ENCODE measurements around the gene DISC1.
"Not testable (repeated sequence)": the region's sequence is repeated elsewhere in the genome, so short reads cannot be mapped to it uniquely, and the experiment has no call there.

Gene DISC1

GRCh38 chr1:231639819-231640218 is 13.2 kb downstream of the DISC1 start:
- DNase-seq (ENCODE audit: low read depth) = no peak

GRCh38 chr1:231641444-231641843 is 14.9 kb downstream of the DISC1 start:
- not testable (repeated sequence) for DNase-seq (ENCODE audit: low read depth)

- not testable (repeated sequence) for DNase-seq (ENCODE audit: low read depth)
Measured at GRCh38 chr1:231642061-231642460, 15.5 kb downstream of the DISC1 start.

- DNase-seq (ENCODE audit: low read depth) = no peak
Measured at GRCh38 chr1:231642618-231643017, 16.0 kb downstream of the DISC1 start.

- no peak for DNase-seq (ENCODE audit: low read depth)
Measured at GRCh38 chr1:231643071-231643934, 16.7 kb downstream of the DISC1 start.

GRCh38 chr1:231643935-231644237 is 17.3 kb downstream of the DISC1 start:
- DNase-seq (ENCODE audit: low read depth) = no peak

- DNase-seq (ENCODE audit: low read depth) = not testable (repeated sequence)
Measured at GRCh38 chr1:231645634-231646033, 19.0 kb downstream of the DISC1 start.

GRCh38 chr1:231646165-231646564 is 19.6 kb downstream of the DISC1 start:
- DNase-seq (ENCODE audit: low read depth) = not testable (repeated sequence)

- not testable (repeated sequence) for DNase-seq (ENCODE audit: low read depth)
Measured at GRCh38 chr1:231651621-231652260, 25.2 kb downstream of the DISC1 start.

- no peak for DNase-seq (ENCODE audit: low read depth)
Measured at GRCh38 chr1:231653632-231654031, 27.0 kb downstream of the DISC1 start.

GRCh38 chr1:231656741-231657140 is 30.2 kb downstream of the DISC1 start:
- DNase-seq (ENCODE audit: low read depth) = no peak

- DNase-seq (ENCODE audit: low read depth) = not testable (repeated sequence)
Measured at GRCh38 chr1:231658223-231658622, 31.6 kb downstream of the DISC1 start.

GRCh38 chr1:231660198-231660597 is 33.6 kb downstream of the DISC1 start:
- DNase-seq (ENCODE audit: low read depth) = no peak

- DNase-seq (ENCODE audit: low read depth) = no peak
Measured at GRCh38 chr1:231663211-231663792, 36.7 kb downstream of the DISC1 start.

- DNase-seq (ENCODE audit: low read depth) = no peak
Measured at GRCh38 chr1:231665101-231665500, 38.5 kb downstream of the DISC1 start.

- no peak for DNase-seq (ENCODE audit: low read depth)
Measured at GRCh38 chr1:231665726-231666125, 39.1 kb downstream of the DISC1 start.

- no peak for DNase-seq (ENCODE audit: low read depth)
Measured at GRCh38 chr1:231666220-231666936, 39.8 kb downstream of the DISC1 start.

GRCh38 chr1:231666937-231667608 is 40.5 kb downstream of the DISC1 start:
- no peak for DNase-seq (ENCODE audit: low read depth)

GRCh38 chr1:231667896-231668506 is 41.4 kb downstream of the DISC1 start:
- no peak for DNase-seq (ENCODE audit: low read depth)

GRCh38 chr1:231668826-231669225 is 42.2 kb downstream of the DISC1 start:
- DNase-seq (ENCODE audit: low read depth) = no peak

GRCh38 chr1:231669864-231670621 is 43.5 kb downstream of the DISC1 start:
- DNase-seq (ENCODE audit: low read depth) = not testable (repeated sequence)
